Activated T-cell treated with anti-CD3 and anti-CD28 coated beads, Interleukin-2, amount 50 U/mL, for 4 hours (primary cell): ENCODE results near the gene FKBP1C. TPM values are rescaled to one million over a fixed set of nuclear protein-coding genes. Genes with fewer than 3 reads are reported as not detected.
"Not testable (repeated sequence)": the region's sequence is repeated elsewhere in the genome, so short reads cannot be mapped to it uniquely, and the experiment has no call there.

ENCODE experiments used
- ATAC-seq, 2 donors: fragments of 200-7000 bp; cut with Tn5 transposase; one replicate each; pipeline ENCODE4 v1.10.0; 2021
- DNase-seq: peaks from one replicate; pipeline ENCODE4 v3.0.0-alpha.2; 2020
- H3K27me3 Mint-ChIP-seq: one replicate; pipeline ENCODE4 v1.8.0; 2021; ENCODE audit warnings: low read depth, mixed read lengths
- H3K36me3 Mint-ChIP-seq: one replicate; pipeline ENCODE4 v1.8.0; 2022; ENCODE audit warnings: mixed read lengths; ENCODE audit not compliant: insufficient read depth
- H3K4me1 Mint-ChIP-seq: one replicate; pipeline ENCODE4 v1.8.0; 2021; ENCODE audit warnings: low read depth, mixed read lengths
- H3K4me3 Mint-ChIP-seq: one replicate; pipeline ENCODE4 v1.8.0; 2021; ENCODE audit warnings: mild to moderate bottlenecking, moderate library complexity, mixed read lengths
- H3K9me3 Mint-ChIP-seq: one replicate; pipeline ENCODE4 v1.8.0; 2021; ENCODE audit warnings: mixed read lengths
- total RNA-seq, 3 donors: library from RNA; stranded (reverse); gene quantifications; one replicate each; pipeline ENCODE4 v1.2.1, GENCODE V29; 2021

The FKBP1C gene
- total RNA-seq, 3 donors from 2014 or later = 1.2 to 2.5 (median 1.5) TPM

- H3K27me3 Mint-ChIP-seq, DNase-seq, H3K4me3 Mint-ChIP-seq, H3K4me1 Mint-ChIP-seq, H3K36me3 Mint-ChIP-seq, ATAC-seq, H3K9me3 Mint-ChIP-seq: not testable (repeated sequence)
Measured at GRCh38 chr6:63230511-63230910, 19.2 kb downstream of the FKBP1C start.

GRCh38 chr6:63236398-63236817 is 25.1 kb downstream of the FKBP1C start:
- Mint-ChIP-seq H3K9me3 (no peaks in the 10 kb centered on the region), H3K27me3 (no peaks in the 10 kb centered on the region), H3K4me3 (no peak overlapping the region), H3K36me3 (no peaks in the 10 kb centered on the region), H3K4me1 (no peaks in the 10 kb centered on the region)
- DNase-seq (no peak), ATAC-seq (no peak)

- Mint-ChIP-seq H3K9me3 (no peaks in the 10 kb centered on the region), H3K36me3 (no peaks in the 10 kb centered on the region), H3K4me1 (no peaks in the 10 kb centered on the region), H3K27me3 (no peaks in the 10 kb centered on the region), H3K4me3 (no peak overlapping the region)
- ATAC-seq = no peak
- DNase-seq = no peak
Measured at GRCh38 chr6:63245420-63245819, 34.2 kb downstream of the FKBP1C start.

GRCh38 chr6:63245909-63246308 is 34.6 kb downstream of the FKBP1C start:
- Mint-ChIP-seq H3K9me3 (no peaks in the 10 kb centered on the region), H3K27me3 (no peaks in the 10 kb centered on the region), H3K4me3 (no peak overlapping the region), H3K4me1 (no peaks in the 10 kb centered on the region), H3K36me3 (no peaks in the 10 kb centered on the region)
- ATAC-seq = no peak
- no peak for DNase-seq

GRCh38 chr6:63246581-63246980 is 35.3 kb downstream of the FKBP1C start:
- no peaks in the 10 kb centered on the region for H3K4me1 Mint-ChIP-seq
- DNase-seq (no peak), ATAC-seq (no peak)
- H3K27me3 Mint-ChIP-seq = no peaks in the 10 kb centered on the region
- H3K36me3 Mint-ChIP-seq = no peaks in the 10 kb centered on the region
- H3K4me3 Mint-ChIP-seq = no peak overlapping the region
- H3K9me3 Mint-ChIP-seq = no peaks in the 10 kb centered on the region

GRCh38 chr6:63249875-63250482 is 38.7 kb downstream of the FKBP1C start:
- no peaks in the 10 kb centered on the region for H3K36me3 Mint-ChIP-seq
- no peak for ATAC-seq
- no peak for DNase-seq
- no peaks in the 10 kb centered on the region for H3K4me1 Mint-ChIP-seq
- H3K4me3 Mint-ChIP-seq = no peak overlapping the region
- no peaks in the 10 kb centered on the region for H3K27me3 Mint-ChIP-seq
- no peaks in the 10 kb centered on the region for H3K9me3 Mint-ChIP-seq

GRCh38 chr6:63259153-63259552 is 47.9 kb downstream of the FKBP1C start:
- H3K4me3 Mint-ChIP-seq = no peak overlapping the region
- no peaks in the 10 kb centered on the region for H3K36me3 Mint-ChIP-seq
- no peaks in the 10 kb centered on the region for H3K4me1 Mint-ChIP-seq
- no peaks in the 10 kb centered on the region for H3K27me3 Mint-ChIP-seq
- no peak for DNase-seq
- no peaks in the 10 kb centered on the region for H3K9me3 Mint-ChIP-seq
- no peak for ATAC-seq

- Mint-ChIP-seq H3K27me3 (no peaks in the 10 kb centered on the region), H3K4me1 (no peaks in the 10 kb centered on the region), H3K36me3 (no peaks in the 10 kb centered on the region), H3K4me3 (no peak overlapping the region), H3K9me3 (no peaks in the 10 kb centered on the region)
- DNase-seq = no peak
- ATAC-seq = no peak
Measured at GRCh38 chr6:63261820-63262219, 50.6 kb downstream of the FKBP1C start.

Other genes starting within 250 kb of the FKBP1C start
- gene LGSN, start 108.5 kb downstream of the FKBP1C start, total RNA-seq = not detected